Adrenal gland (tissue), 12 donors: ENCODE data around the gene MS4A14. TPM values are rescaled to one million over a fixed set of nuclear protein-coding genes. Genes with fewer than 3 reads are reported as not detected.

Experiments
- DNase-seq, 7 donors: peaks; one replicate each; pipeline ENCODE4 v3.0.0-alpha.2; 2019 to 2020
- H3K27ac ChIP-seq, 5 donors: fragments of 200-600 bp; sonication (generic) in 4 of 5; 1 replicate in 3 of 5; 2 replicates in 2 of 5; pipeline versions ENCODE4 v1.5.1 to v1.8.0; 2016 to 2020; ENCODE audit warnings: mild to moderate bottlenecking in 1 of 5
- H3K27me3 ChIP-seq: fragments of 200-600 bp; 2 replicates; pipeline ENCODE4 v1.8.0; 2021
- H3K36me3 ChIP-seq, 2 donors: fragments of 200-600 bp; replicated peaks in 1 of 2; 1 replicate in 1 of 2; 2 replicates in 1 of 2; pipeline versions ENCODE4 v1.5.1 to v1.8.0; 2018 to 2022
- H3K4me1 ChIP-seq, 2 donors: fragments of 200-600 bp; replicated peaks in 1 of 2; 1 replicate in 1 of 2; 2 replicates in 1 of 2; pipeline versions ENCODE4 v1.5.1 to v1.8.0; 2018 to 2021
- H3K4me3 ChIP-seq, 4 donors: fragments of 200-600 bp; sonication (generic) in 3 of 4; one replicate each; pipeline ENCODE4 v1.5.1; 2016 to 2018
- H3K9me3 ChIP-seq, 3 donors: fragments of 200-600 bp; sonication (generic) in 1 of 3; replicated peaks in 1 of 3; 1 replicate in 2 of 3; 2 replicates in 1 of 3; pipeline versions ENCODE4 v1.5.1 to v1.8.0; 2016 to 2021
- POLR2A ChIP-seq, 2 donors: fragments of 450-650 bp; IDR thresholded peaks; one replicate each; pipeline ENCODE4 v1.6.1; 2017; ENCODE audit warnings: antibody characterized with exemption in 2 of 2, mild to moderate bottlenecking in 2 of 2, moderate library complexity in 1 of 2
- WGBS, 4 donors: extraction: QIAGEN DNeasy Blood & Tissue Kit in 2 of 4; methylation state at CpG; one replicate each; pipeline versions ENCODE4 v1.1.5 to v1.1.7; 2013 to 2017; 5-methylcytosine and 5-hydroxymethylcytosine counted together
- intact Hi-C, 2 donors: fragments of 100-400 bp; cut with DNase I; formaldehyde crosslinking; loops; one replicate each; pipeline versions ENCODE4 v1.14.1 to v1.15.0; 2022 to 2023
- polyA plus RNA-seq, 3 donors: library from polyadenylated mRNA; stranded (reverse); fragments of 200-250 nt in 2 of 3; fragments of 350-450 nt in 1 of 3; fragmentation: Illumina TruSeq in 1 of 3; extraction: RNeasy Lipid Tissue Mini Kit (QIAGEN cat#74804) in 1 of 3; gene quantifications; one replicate each; pipeline ENCODE4 v1.2.3, GENCODE V29; 2013 to 2014
- total RNA-seq, 9 donors: library from RNA; depleted of rRNA in 4 of 9; stranded (reverse); fragments of >200 nt in 4 of 9; fragments of 120-200 nt in 1 of 9; fragmentation: NEBNext Ultra II Directional in 1 of 9; extraction: Animal tissue kit (Norgen Biotek cat#: 25700) in 1 of 9; gene quantifications; one replicate each; pipeline versions ENCODE4 v1.1.0 to v1.2.4, GENCODE V29; 2013 to 2023
- TF ChIP-seq, protein P1 (sequence below), 6 experiments: fragments of 450-650 bp in 4 of 6; fragments of 200-600 bp in 2 of 6; sonication (generic) in 1 of 6; IDR thresholded peaks; 1 replicate in 5 of 6; 2 replicates in 1 of 6; pipeline versions ENCODE4 v1.5.1 to v1.8.0; 2016 to 2021; ENCODE audit warnings: antibody characterized with exemption in 6 of 6, mild to moderate bottlenecking in 2 of 6, moderate library complexity in 1 of 6
- donor health status: healthy with polysubstance abuse.
- donor health status: Bipolar disorder and iron deficiency.
- donor health status: DM: yes; HTN: yes; CAD: no.
- donor health status: DM: no; HTN: no; CAD: no.
- donor health status: DM: no; HTN: no; CAD: no.
- donor health status: DM: yes; HTN: yes; CAD: no.

Gene MS4A14
- total and polyA plus RNA-seq, 12 donors, result 0.44 to 6.0 (median 2.1) TPM

DNA sequence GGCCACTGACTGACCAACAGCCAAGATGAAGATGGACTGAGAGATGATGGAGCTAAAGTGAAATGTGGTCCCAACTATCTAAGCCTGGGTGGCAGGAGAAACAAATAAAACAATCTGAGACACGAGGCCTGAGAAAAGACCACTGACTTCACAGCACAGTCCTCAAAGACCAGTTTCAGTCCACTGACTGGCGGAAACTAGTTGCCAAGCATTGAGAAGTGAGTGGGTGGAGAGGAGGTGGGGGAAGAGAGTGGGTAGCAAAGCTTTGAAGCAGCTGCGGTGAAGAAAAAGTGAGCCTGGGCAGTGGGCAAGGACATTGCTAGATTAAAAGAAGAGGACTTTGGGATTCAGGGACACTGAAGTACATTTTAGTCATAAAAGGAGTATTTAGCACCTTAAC is 61.3 kb downstream of the MS4A14 start:
- no peak for DNase-seq
- Histone ChIP-seq H3K27ac (no peak overlapping the region), H3K9me3 (no peaks in the 10 kb centered on the region), H3K4me1 (no peaks in the 10 kb centered on the region), H3K4me3 (no peak overlapping the region), H3K36me3 (no peaks in the 10 kb centered on the region), H3K27me3 (no peaks in the 10 kb centered on the region)
- TF ChIP-seq POLR2A (IDR thresholded peaks at IDR 0.05), result no peak
- TF ChIP-seq, protein P1, sequence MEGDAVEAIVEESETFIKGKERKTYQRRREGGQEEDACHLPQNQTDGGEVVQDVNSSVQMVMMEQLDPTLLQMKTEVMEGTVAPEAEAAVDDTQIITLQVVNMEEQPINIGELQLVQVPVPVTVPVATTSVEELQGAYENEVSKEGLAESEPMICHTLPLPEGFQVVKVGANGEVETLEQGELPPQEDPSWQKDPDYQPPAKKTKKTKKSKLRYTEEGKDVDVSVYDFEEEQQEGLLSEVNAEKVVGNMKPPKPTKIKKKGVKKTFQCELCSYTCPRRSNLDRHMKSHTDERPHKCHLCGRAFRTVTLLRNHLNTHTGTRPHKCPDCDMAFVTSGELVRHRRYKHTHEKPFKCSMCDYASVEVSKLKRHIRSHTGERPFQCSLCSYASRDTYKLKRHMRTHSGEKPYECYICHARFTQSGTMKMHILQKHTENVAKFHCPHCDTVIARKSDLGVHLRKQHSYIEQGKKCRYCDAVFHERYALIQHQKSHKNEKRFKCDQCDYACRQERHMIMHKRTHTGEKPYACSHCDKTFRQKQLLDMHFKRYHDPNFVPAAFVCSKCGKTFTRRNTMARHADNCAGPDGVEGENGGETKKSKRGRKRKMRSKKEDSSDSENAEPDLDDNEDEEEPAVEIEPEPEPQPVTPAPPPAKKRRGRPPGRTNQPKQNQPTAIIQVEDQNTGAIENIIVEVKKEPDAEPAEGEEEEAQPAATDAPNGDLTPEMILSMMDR (IDR thresholded peaks at IDR 0.05), result no peak
- intact Hi-C loops, result no loop called here
- 54 to 62% (median 57%) methylated on average over 3 of the region's 3 CpGs for WGBS, 4 donors

DNA sequence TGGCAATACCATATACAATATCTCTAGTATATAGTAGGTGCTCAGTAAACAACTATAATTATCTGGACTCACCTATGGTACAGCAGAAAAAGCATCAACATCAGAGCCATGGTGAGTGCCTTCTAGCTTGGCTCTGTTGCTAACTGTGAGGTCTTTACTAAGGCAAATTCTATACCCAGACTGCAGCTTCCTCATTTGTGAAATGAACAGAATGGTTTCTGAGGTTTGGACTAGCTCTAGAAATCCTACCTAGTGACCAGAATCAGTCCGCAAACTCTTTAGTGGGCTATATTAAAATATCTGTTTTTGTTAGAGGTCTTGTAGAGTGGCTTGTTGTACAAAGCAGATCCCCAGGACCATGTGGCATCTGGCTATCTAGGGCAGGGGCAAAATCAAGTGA is 63.1 kb downstream of the MS4A14 start:
- H3K27me3 ChIP-seq, result no peaks in the 10 kb centered on the region
- H3K9me3 ChIP-seq, result no peaks in the 10 kb centered on the region
- 70 to 89% (median 80%) methylated on average over 1 of the region's 1 CpG for WGBS, 4 donors
- no peak overlapping the region for H3K4me3 ChIP-seq
- intact Hi-C loops, result no loop called here
- H3K27ac ChIP-seq, result no peak overlapping the region
- DNase-seq, result no peak
- H3K36me3 ChIP-seq, result no peaks in the 10 kb centered on the region
- TF ChIP-seq POLR2A (IDR thresholded peaks at IDR 0.05), result no peak
- TF ChIP-seq, protein P1 (IDR thresholded peaks at IDR 0.05), result no peak
- no peaks in the 10 kb centered on the region for H3K4me1 ChIP-seq

Other genes starting within 250 kb of the MS4A14 start
- 100 to 1,000 TPM in 6 of 9 donors, 10 to 100 TPM in 3; 28.6 to 204 (median 150) TPM for gene MS4A6A, start 213.4 kb upstream of the MS4A14 start, total RNA-seq
- gene MS4A6A, start 213.4 kb upstream of the MS4A14 start, polyA plus RNA-seq, result 100 to 1,000 TPM in 1 of 3 donors, 10 to 100 TPM in 2; 49.7 to 114 (median 57.1) TPM
- gene MS4A4E, start 153.3 kb upstream of the MS4A14 start, total RNA-seq, result 1 to 10 TPM in 6 of 9 donors, under 1 TPM in 2, not detected in 1; 0.94 to 7.2 (median 3.1) TPM
- gene MS4A4E, start 153.3 kb upstream of the MS4A14 start, polyA plus RNA-seq, result 1 to 10 TPM in 2 of 3 donors, not detected in 1; 1.1 to 2.6 TPM
- gene MS4A4A, start 115.8 kb upstream of the MS4A14 start, total RNA-seq, result 100 to 1,000 TPM in 1 of 9 donors, 10 to 100 TPM in 7, 1 to 10 TPM in 1; 4.0 to 120 (median 65.8) TPM
- gene MS4A4A, start 115.8 kb upstream of the MS4A14 start, polyA plus RNA-seq, result 10 to 100 TPM; 19.2 to 33.4 (median 21.8) TPM
- not detected for gene MS4A6E, start 69.2 kb upstream of the MS4A14 start, total RNA-seq
- 10 to 100 TPM in 1 of 3 donors, not detected in 2; 11.2 TPM for gene MS4A6E, start 69.2 kb upstream of the MS4A14 start, polyA plus RNA-seq
- 100 to 1,000 TPM in 1 of 9 donors, 10 to 100 TPM in 7, 1 to 10 TPM in 1; 7.8 to 131 (median 74.4) TPM for gene MS4A7, start 17.9 kb upstream of the MS4A14 start, total RNA-seq
- gene MS4A7, start 17.9 kb upstream of the MS4A14 start, polyA plus RNA-seq, result 10 to 100 TPM; 17.5 to 38.1 (median 18.9) TPM
- gene MS4A5, start 33.1 kb downstream of the MS4A14 start, total RNA-seq, result not detected
- gene MS4A5, start 33.1 kb downstream of the MS4A14 start, polyA plus RNA-seq, result not detected
- 1 to 10 TPM in 1 of 9 donors, under 1 TPM in 6, not detected in 2; 0.07 to 1.0 (median 0.54) TPM for gene MS4A1, start 59.4 kb downstream of the MS4A14 start, total RNA-seq
- under 1 TPM; 0.30 to 0.71 (median 0.40) TPM for gene MS4A1, start 59.4 kb downstream of the MS4A14 start, polyA plus RNA-seq
- gene MS4A12, start 96.3 kb downstream of the MS4A14 start, total RNA-seq, result not detected
- not detected for gene MS4A12, start 96.3 kb downstream of the MS4A14 start, polyA plus RNA-seq
- not detected for gene MS4A13, start 118.9 kb downstream of the MS4A14 start, total RNA-seq
- gene MS4A13, start 118.9 kb downstream of the MS4A14 start, polyA plus RNA-seq, result not detected